ENCODE measurements around the gene AUTS2.
A peak's percentile ranks its signal among the peaks of the same experiment; 100 is the strongest.
"Not testable (repeated sequence)": the region's sequence is repeated elsewhere in the genome, so short reads cannot be mapped to it uniquely, and the experiment has no call there.

AUTS2 gene

GRCh38 chr7:69773535-69774225 lies 175.4 kb downstream of the AUTS2 start:
- Histone ChIP-seq H3K27me3 (ENCODE audit: control insufficient read depth in 1 of 2, insufficient read depth in 2 of 2, low read length in 2 of 2) (no peaks in the 10 kb centered on the region), H3K4me3 (ENCODE audit: low read length in 2 of 2) (peak overlapping the region in 1 of 2 donors; percentile 15), H3K9me3 (ENCODE audit: control insufficient read depth in 2 of 2, low read length in 2 of 2) (no peaks in the 10 kb centered on the region), H3K9ac (ENCODE audit: low read length in 2 of 2) (no peak overlapping the region), H3K27ac (ENCODE audit: low read length) (no peak overlapping the region), H3K4me1 (ENCODE audit: control insufficient read depth, insufficient read depth, low read length) (peaks cover 20% of the 10 kb centered on the region), H3K36me3 (ENCODE audit: control insufficient read depth in 2 of 2, insufficient read depth in 2 of 2, low read length in 2 of 2) (no peaks in the 10 kb centered on the region)

- Histone ChIP-seq H3K9me3 (ENCODE audit: control insufficient read depth in 2 of 2, low read length in 2 of 2) (no peaks in the 10 kb centered on the region), H3K9ac (ENCODE audit: low read length in 2 of 2) (no peak overlapping the region), H3K4me1 (ENCODE audit: control insufficient read depth, insufficient read depth, low read length) (peaks cover 20% of the 10 kb centered on the region), H3K36me3 (ENCODE audit: control insufficient read depth in 2 of 2, insufficient read depth in 2 of 2, low read length in 2 of 2) (no peaks in the 10 kb centered on the region), H3K27me3 (ENCODE audit: control insufficient read depth in 1 of 2, insufficient read depth in 2 of 2, low read length in 2 of 2) (no peaks in the 10 kb centered on the region), H3K4me3 (ENCODE audit: low read length in 2 of 2) (no peak overlapping the region), H3K27ac (ENCODE audit: low read length) (no peak overlapping the region)
These were observed 177.0 kb downstream of the AUTS2 start for GRCh38 chr7:69775231-69775771.

- Histone ChIP-seq H3K36me3 (ENCODE audit: control insufficient read depth in 2 of 2, insufficient read depth in 2 of 2, low read length in 2 of 2) (no peaks in the 10 kb centered on the region), H3K4me3 (ENCODE audit: low read length in 2 of 2) (no peak overlapping the region), H3K9me3 (ENCODE audit: control insufficient read depth in 2 of 2, low read length in 2 of 2) (no peaks in the 10 kb centered on the region), H3K9ac (ENCODE audit: low read length in 2 of 2) (no peak overlapping the region), H3K27ac (ENCODE audit: low read length) (no peak overlapping the region), H3K27me3 (ENCODE audit: control insufficient read depth in 1 of 2, insufficient read depth in 2 of 2, low read length in 2 of 2) (no peaks in the 10 kb centered on the region), H3K4me1 (ENCODE audit: control insufficient read depth, insufficient read depth, low read length) (peaks cover 24% of the 10 kb centered on the region)
These were observed 178.3 kb downstream of the AUTS2 start for GRCh38 chr7:69776611-69777010.

GRCh38 chr7:69778138-69778537 lies 179.9 kb downstream of the AUTS2 start:
- Histone ChIP-seq H3K4me3 (ENCODE audit: low read length in 2 of 2) (no peak overlapping the region), H3K4me1 (ENCODE audit: control insufficient read depth, insufficient read depth, low read length) (peaks cover 35% of the 10 kb centered on the region), H3K36me3 (ENCODE audit: control insufficient read depth in 2 of 2, insufficient read depth in 2 of 2, low read length in 2 of 2) (no peaks in the 10 kb centered on the region), H3K27me3 (ENCODE audit: control insufficient read depth in 1 of 2, insufficient read depth in 2 of 2, low read length in 2 of 2) (no peaks in the 10 kb centered on the region), H3K27ac (ENCODE audit: low read length) (no peak overlapping the region), H3K9me3 (ENCODE audit: control insufficient read depth in 2 of 2, low read length in 2 of 2) (no peaks in the 10 kb centered on the region), H3K9ac (ENCODE audit: low read length in 2 of 2) (no peak overlapping the region)

GRCh38 chr7:69780379-69780778 lies 182.1 kb downstream of the AUTS2 start:
- H3K4me1 ChIP-seq (ENCODE audit: control insufficient read depth, insufficient read depth, low read length) = peaks cover 33% of the 10 kb centered on the region

GRCh38 chr7:69781412-69781846 lies 183.2 kb downstream of the AUTS2 start:
- H3K27me3 ChIP-seq (ENCODE audit: control insufficient read depth in 1 of 2, insufficient read depth in 2 of 2, low read length in 2 of 2) = no peaks in the 10 kb centered on the region
- H3K9me3 ChIP-seq (ENCODE audit: control insufficient read depth in 2 of 2, low read length in 2 of 2) = no peaks in the 10 kb centered on the region
- peak overlapping the region; percentile 5 to 31 for H3K4me3 ChIP-seq (ENCODE audit: low read length in 2 of 2)
- peaks cover 28% of the 10 kb centered on the region for H3K4me1 ChIP-seq (ENCODE audit: control insufficient read depth, insufficient read depth, low read length)
- no peaks in the 10 kb centered on the region for H3K36me3 ChIP-seq (ENCODE audit: control insufficient read depth in 2 of 2, insufficient read depth in 2 of 2, low read length in 2 of 2)
- no peak overlapping the region for H3K9ac ChIP-seq (ENCODE audit: low read length in 2 of 2)
- peak overlapping the region; percentile 19 for H3K27ac ChIP-seq (ENCODE audit: low read length)

More at GRCh38 chr7:69780379-69780778, 182.1 kb downstream of the AUTS2 start:
- H3K36me3 ChIP-seq (ENCODE audit: control insufficient read depth in 2 of 2, insufficient read depth in 2 of 2, low read length in 2 of 2) = no peaks in the 10 kb centered on the region
- no peak overlapping the region for H3K4me3 ChIP-seq (ENCODE audit: low read length in 2 of 2)
- no peaks in the 10 kb centered on the region for H3K27me3 ChIP-seq (ENCODE audit: control insufficient read depth in 1 of 2, insufficient read depth in 2 of 2, low read length in 2 of 2)
- no peak overlapping the region for H3K9ac ChIP-seq (ENCODE audit: low read length in 2 of 2)
- no peak overlapping the region for H3K27ac ChIP-seq (ENCODE audit: low read length)
- H3K9me3 ChIP-seq (ENCODE audit: control insufficient read depth in 2 of 2, low read length in 2 of 2) = no peaks in the 10 kb centered on the region

- H3K27me3 ChIP-seq (ENCODE audit: control insufficient read depth in 1 of 2, insufficient read depth in 2 of 2, low read length in 2 of 2) = no peaks in the 10 kb centered on the region
- no peaks in the 10 kb centered on the region for H3K9me3 ChIP-seq (ENCODE audit: control insufficient read depth in 2 of 2, low read length in 2 of 2)
- peak overlapping the region; percentile 1 for H3K27ac ChIP-seq (ENCODE audit: low read length)
- no peak overlapping the region for H3K9ac ChIP-seq (ENCODE audit: low read length in 2 of 2)
- peak overlapping the region in 1 of 2 donors; percentile 30 for H3K4me3 ChIP-seq (ENCODE audit: low read length in 2 of 2)
- H3K4me1 ChIP-seq (ENCODE audit: control insufficient read depth, insufficient read depth, low read length) = peaks cover 30% of the 10 kb centered on the region
- H3K36me3 ChIP-seq (ENCODE audit: control insufficient read depth in 2 of 2, insufficient read depth in 2 of 2, low read length in 2 of 2) = no peaks in the 10 kb centered on the region
These were observed 184.8 kb downstream of the AUTS2 start for GRCh38 chr7:69782917-69783684.

- not testable (repeated sequence) for H3K27me3 ChIP-seq (ENCODE audit: control insufficient read depth in 1 of 2, insufficient read depth in 2 of 2, low read length in 2 of 2); H3K27ac ChIP-seq (ENCODE audit: low read length); H3K9me3 ChIP-seq (ENCODE audit: control insufficient read depth in 2 of 2, low read length in 2 of 2); H3K36me3 ChIP-seq (ENCODE audit: control insufficient read depth in 2 of 2, insufficient read depth in 2 of 2, low read length in 2 of 2); H3K9ac ChIP-seq (ENCODE audit: low read length in 2 of 2); H3K4me3 ChIP-seq (ENCODE audit: low read length in 2 of 2)
- H3K4me1 ChIP-seq (ENCODE audit: control insufficient read depth, insufficient read depth, low read length) = peaks cover 36% of the 10 kb centered on the region
These were observed 187.9 kb downstream of the AUTS2 start for GRCh38 chr7:69786130-69786529.

GRCh38 chr7:69786730-69787395 lies 188.6 kb downstream of the AUTS2 start:
- Histone ChIP-seq H3K9ac (ENCODE audit: low read length in 2 of 2) (no peak overlapping the region), H3K27me3 (ENCODE audit: control insufficient read depth in 1 of 2, insufficient read depth in 2 of 2, low read length in 2 of 2) (no peaks in the 10 kb centered on the region), H3K36me3 (ENCODE audit: control insufficient read depth in 2 of 2, insufficient read depth in 2 of 2, low read length in 2 of 2) (no peaks in the 10 kb centered on the region), H3K4me1 (ENCODE audit: control insufficient read depth, insufficient read depth, low read length) (peaks cover 30% of the 10 kb centered on the region), H3K27ac (ENCODE audit: low read length) (no peak overlapping the region), H3K4me3 (ENCODE audit: low read length in 2 of 2) (no peak overlapping the region), H3K9me3 (ENCODE audit: control insufficient read depth in 2 of 2, low read length in 2 of 2) (no peaks in the 10 kb centered on the region)

GRCh38 chr7:69787736-69788431 lies 189.6 kb downstream of the AUTS2 start:
- no peak overlapping the region for H3K27ac ChIP-seq (ENCODE audit: low read length)

More at GRCh38 chr7:69787736-69788431, 189.6 kb downstream of the AUTS2 start:
- Histone ChIP-seq H3K9ac (ENCODE audit: low read length in 2 of 2) (no peak overlapping the region), H3K27me3 (ENCODE audit: control insufficient read depth in 1 of 2, insufficient read depth in 2 of 2, low read length in 2 of 2) (no peaks in the 10 kb centered on the region), H3K36me3 (ENCODE audit: control insufficient read depth in 2 of 2, insufficient read depth in 2 of 2, low read length in 2 of 2) (no peaks in the 10 kb centered on the region), H3K4me1 (ENCODE audit: control insufficient read depth, insufficient read depth, low read length) (peaks cover 21% of the 10 kb centered on the region), H3K9me3 (ENCODE audit: control insufficient read depth in 2 of 2, low read length in 2 of 2) (no peaks in the 10 kb centered on the region), H3K4me3 (ENCODE audit: low read length in 2 of 2) (no peak overlapping the region)
